ENCODE results near the gene SGMS2. TPM values are rescaled to one million over a fixed set of nuclear protein-coding genes. Genes with fewer than 3 reads are reported as not detected.

SGMS2 gene
- total and polyA plus RNA-seq, 12 donors, result 2.3 to 36.9 (median 25.2) TPM

DNA sequence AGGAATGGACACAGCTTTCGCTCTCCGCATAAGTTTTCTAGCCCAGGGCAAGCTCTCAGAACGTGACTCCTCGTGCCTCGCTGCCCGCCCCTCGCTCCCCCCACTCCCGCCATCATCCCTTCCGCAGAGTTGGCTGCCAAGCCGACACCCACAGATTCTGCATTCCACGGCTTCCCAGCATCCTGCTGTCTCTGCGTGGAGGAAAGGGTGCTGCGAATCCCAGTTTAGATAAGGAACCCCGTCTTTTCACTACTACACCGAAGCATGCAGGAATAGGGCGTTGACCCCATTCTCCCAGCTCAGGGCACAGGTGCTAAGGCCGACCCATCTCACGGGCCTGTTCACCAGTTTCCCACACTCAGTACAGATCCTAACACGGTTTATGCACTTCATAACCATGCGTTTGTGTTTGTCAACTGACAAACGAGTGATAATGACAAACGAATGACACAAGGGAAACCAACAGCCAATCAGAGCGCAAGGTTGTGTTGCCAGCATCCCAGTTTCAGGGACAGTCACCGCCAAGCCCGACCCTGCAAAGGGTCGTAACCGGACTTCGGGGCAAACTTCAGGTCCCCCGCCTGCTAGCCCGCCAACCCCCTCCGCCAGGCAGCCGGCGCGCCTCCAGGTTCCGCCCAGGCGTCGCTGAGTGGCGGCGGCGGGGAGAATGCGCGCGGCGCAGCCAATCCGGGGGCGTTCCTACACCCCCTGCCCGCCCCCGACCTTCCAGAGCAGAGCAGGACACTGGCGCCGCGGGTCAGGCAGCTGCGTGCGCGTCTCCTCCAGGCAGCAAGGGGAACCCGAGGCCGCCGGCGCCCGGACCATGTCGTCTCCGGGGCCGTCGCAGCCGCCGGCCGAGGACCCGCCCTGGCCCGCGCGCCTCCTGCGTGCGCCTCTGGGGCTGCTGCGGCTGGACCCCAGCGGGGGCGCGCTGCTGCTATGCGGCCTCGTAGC is 106.4 kb downstream of the SGMS2 start, which contains the start of gene CYP2U1:
TSS of gene CYP2U1 (plus strand) at position 729 of the 954 bp plus-strand sequence. CDS start at position 824, 95 bp downstream.
- H3K4me3 ChIP-seq, result peak within 1 kb of the TSS; percentile 63 to 95 (median 84)
- H3K27ac ChIP-seq, result peak within 1 kb of the TSS; percentile 14 to 90 (median 85)
- peak in 5 of 9 donors; percentile 5 to 45 (median 37) for TF ChIP-seq CTCF (IDR thresholded peaks at IDR 0.05)
- H3K4me1 ChIP-seq, result peaks cover 4 to 37% (median 15%) of the 10 kb centered on the region in 9 donors
- peak; percentile 88 to 92 for DNase-seq
- H3K27me3 ChIP-seq, result peaks cover 0 to 3% (median 0%) of the 10 kb centered on the region in 7 donors
- intact Hi-C loops (cut with DNase I), result loop anchor here in 4 of 10 donors (5.0 to 10.0 kb wide), 3 partner anchors 56 to 86 kb away; partner anchors contain the start of gene HADH (in 3 of the 4)
- ATAC-seq, result peak; percentile 97 to 99 (median 98)
- H3K9me3 ChIP-seq, result no peaks in the 10 kb centered on the region
- peaks cover 0 to 8% (median 0%) of the 10 kb centered on the region in 9 donors for H3K36me3 ChIP-seq
- WGBS, 2 donors, result 1% methylated on average over 78 of the region's 78 CpGs

GRCh38 chr4:107931775-107932321 is 107.1 kb downstream of the SGMS2 start:
- DNase-seq (peak in 1 of 2 donors; percentile 9), ATAC-seq (peak in 4 of 8 donors; percentile 1 to 42 (median 8))
- no peak for TF ChIP-seq CTCF (IDR thresholded peaks at IDR 0.05)
- peak overlapping the region; percentile 14 to 90 (median 85) for H3K27ac ChIP-seq
- WGBS, 2 donors, result 3 to 4% methylated on average over 42 to 45 of the region's 45 CpGs
- peak overlapping the region; percentile 63 to 95 (median 84) for H3K4me3 ChIP-seq
- intact Hi-C loops (cut with DNase I), result loop anchor here in 5 of 10 donors (2.0 to 10.0 kb wide), 4 partner anchors 55 to 85 kb away; partner anchors contain the start of gene HADH (in 4 of the 5)
- H3K9me3 ChIP-seq, result no peaks in the 10 kb centered on the region
- peaks cover 4 to 37% (median 15%) of the 10 kb centered on the region in 9 donors for H3K4me1 ChIP-seq
- peaks cover 0 to 13% (median 0%) of the 10 kb centered on the region in 9 donors for H3K36me3 ChIP-seq
- H3K27me3 ChIP-seq, result peaks cover 0 to 3% (median 0%) of the 10 kb centered on the region in 7 donors

GRCh38 chr4:107935246-107935645 is 110.5 kb downstream of the SGMS2 start:
- Histone ChIP-seq H3K4me1 (peaks cover 4 to 36% (median 15%) of the 10 kb centered on the region in 9 donors), H3K27ac (no peak overlapping the region), H3K27me3 (peaks cover 0 to 3% (median 0%) of the 10 kb centered on the region in 7 donors), H3K9me3 (no peaks in the 10 kb centered on the region), H3K36me3 (peaks cover 0 to 18% (median 0%) of the 10 kb centered on the region in 9 donors), H3K4me3 (no peak overlapping the region)
- intact Hi-C loops (cut with DNase I), result loop anchor here in 2 of 10 donors (5.0 to 10.0 kb wide), 2 partner anchors 47 to 60 kb away; no protein-coding TSS in a partner anchor
- no peak for ATAC-seq
- DNase-seq, result no peak
- no peak for TF ChIP-seq CTCF (IDR thresholded peaks at IDR 0.05)

- DNase-seq (no peak), ATAC-seq (no peak)
- no peak for TF ChIP-seq CTCF (IDR thresholded peaks at IDR 0.05)
- no peaks in the 10 kb centered on the region for H3K9me3 ChIP-seq
- H3K4me1 ChIP-seq, result peaks cover 4 to 25% (median 9%) of the 10 kb centered on the region in 9 donors
- WGBS, 2 donors, result 93% methylated on average over 2 of the region's 2 CpGs
- intact Hi-C loops (cut with DNase I), result loop anchor here in 2 of 10 donors (5.0 to 10.0 kb wide), 2 partner anchors 45 to 58 kb away; no protein-coding TSS in a partner anchor
- peaks cover 0 to 3% (median 0%) of the 10 kb centered on the region in 7 donors for H3K27me3 ChIP-seq
- H3K4me3 ChIP-seq, result no peak overlapping the region
- peaks cover 0 to 18% (median 0%) of the 10 kb centered on the region in 9 donors for H3K36me3 ChIP-seq
- no peak overlapping the region for H3K27ac ChIP-seq
Observed at GRCh38 chr4:107937040-107937439, 112.3 kb downstream of the SGMS2 start.

Measured in heart right ventricle (tissue), 16 donors.